IMR-90 (cell line): ENCODE results near the gene LFNG. TPM values are rescaled to one million over a fixed set of nuclear protein-coding genes. Genes with fewer than 3 reads are reported as not detected.

ENCODE experiments used
- ATAC-seq: fragments of 200-7000 bp; cut with Tn5 transposase; 2 replicates; pipeline ENCODE4 v1.9.1; 2020; ENCODE audit warnings: low read depth, mild to moderate bottlenecking, moderate library complexity
- BruUV-seq: library from RNA; stranded (reverse); fragments of 400-500 nt; replicated peaks from 2 replicates; lab custom pipeline; 2021; lab: Mats Ljungman, UMichigan
- CTCF ChIA-PET: fragments of 300-600 bp; formaldehyde crosslinking; extraction: SDS; loops from one replicate; lab custom pipeline; 2021; ENCODE audit warnings: antibody characterized with exemption; lab: Yijun Ruan, JAX
- POLR2A ChIA-PET: fragments of 300-600 bp; sonication (Branson Sonifier 250); formaldehyde crosslinking; loops from one replicate; lab custom pipeline; 2022; ENCODE audit warnings: antibody characterized with exemption; ENCODE audit not compliant: unreplicated experiment; lab: Charles Lee
- DNase-seq: peaks from one replicate; pipeline ENCODE4 v3.0.0; 2013
- H2AFZ ChIP-seq: replicated peaks from 2 replicates; pipeline ENCODE3; 2013; ENCODE audit warnings: low read length, mild to moderate bottlenecking; ENCODE audit not compliant: poor library complexity
- H2AK5ac ChIP-seq: 2 replicates; pipeline ENCODE4 v1.6.1; 2013; ENCODE audit warnings: low read depth, low read length, inconsistent platforms
- H2AK9ac ChIP-seq: replicated peaks from 2 replicates; pipeline ENCODE3; 2013; ENCODE audit warnings: mild to moderate bottlenecking, low read depth, low read length, moderate library complexity; ENCODE audit not compliant: poor library complexity
- H2BK120ac ChIP-seq: 2 replicates; pipeline ENCODE4 v1.6.1; 2013; ENCODE audit warnings: low read depth, low read length, inconsistent platforms
- H2BK15ac ChIP-seq: 3 replicates; pipeline ENCODE4 v1.6.1; 2013; ENCODE audit warnings: low read depth, low read length, inconsistent platforms
- H2BK20ac ChIP-seq: 2 replicates; pipeline ENCODE4 v1.6.1; 2013; ENCODE audit warnings: low read depth, mild to moderate bottlenecking, inconsistent platforms, low read length, moderate library complexity
- H2BK5ac ChIP-seq: 2 replicates; pipeline ENCODE4 v1.6.1; 2013; ENCODE audit warnings: mild to moderate bottlenecking, low read depth, low read length, inconsistent platforms; ENCODE audit not compliant: poor library complexity, severe bottlenecking
- H3K14ac ChIP-seq: replicated peaks from 2 replicates; pipeline ENCODE4 v1.6.1; 2013; ENCODE audit warnings: low read depth, low read length, inconsistent platforms
- H3K18ac ChIP-seq: 2 replicates; pipeline ENCODE4 v1.6.1; 2013; ENCODE audit warnings: low read depth, low read length, control low read depth
- H3K23ac ChIP-seq: 2 replicates; pipeline ENCODE4 v1.6.1; 2013; ENCODE audit warnings: low read depth, low read length, inconsistent platforms
- H3K27ac ChIP-seq: 2 replicates; pipeline ENCODE4 v1.5.1; 2013; ENCODE audit warnings: mild to moderate bottlenecking, control low read depth, low read length; ENCODE audit not compliant: insufficient read depth
- H3K27me3 ChIP-seq: 2 replicates; pipeline ENCODE4 v1.6.1; 2013; ENCODE audit warnings: low read length; ENCODE audit not compliant: control insufficient read depth, insufficient read depth
- H3K36me3 ChIP-seq: 2 replicates; pipeline ENCODE4 v1.6.1; 2013; ENCODE audit warnings: low read length, mixed read lengths; ENCODE audit not compliant: control insufficient read depth, insufficient read depth
- H3K4ac ChIP-seq: 2 replicates; pipeline ENCODE4 v1.6.1; 2013; ENCODE audit warnings: low read depth, low read length, inconsistent platforms
- H3K4me1 ChIP-seq: 2 replicates; pipeline ENCODE4 v1.6.1; 2013; ENCODE audit warnings: low read length, mixed read lengths; ENCODE audit not compliant: control insufficient read depth, insufficient read depth
- H3K4me2 ChIP-seq: 2 replicates; pipeline ENCODE4 v1.6.1; 2013; ENCODE audit warnings: low read depth, mild to moderate bottlenecking, control low read depth, low read length, moderate library complexity
- H3K4me3 ChIP-seq: 2 replicates; pipeline ENCODE4 v1.5.1; 2013; ENCODE audit warnings: low read depth, mild to moderate bottlenecking, control low read depth, low read length, moderate library complexity; ENCODE audit not compliant: insufficient read depth
- H3K56ac ChIP-seq: 2 replicates; pipeline ENCODE4 v1.6.1; 2013; ENCODE audit warnings: low read length, inconsistent platforms; ENCODE audit not compliant: insufficient read depth; ENCODE audit errors: extremely low read depth
- H3K79me1 ChIP-seq, 2 experiments: 2 replicates each; pipeline ENCODE4 v1.6.1; 2013; ENCODE audit warnings: low read length in 2 of 2, inconsistent platforms in 1 of 2, low read depth in 1 of 2
- H3K9ac ChIP-seq: 2 replicates; pipeline ENCODE4 v1.6.1; 2013; ENCODE audit warnings: low read depth, low read length, control low read depth
- H3K9me1 ChIP-seq: 2 replicates; pipeline ENCODE4 v1.6.1; 2013; ENCODE audit warnings: low read length, inconsistent platforms; ENCODE audit not compliant: insufficient read depth
- H3K9me3 ChIP-seq: 2 replicates; pipeline ENCODE4 v1.6.1; 2013; ENCODE audit warnings: low read length; ENCODE audit not compliant: control insufficient read depth, insufficient read depth
- H4K20me1 ChIP-seq: 2 replicates; pipeline ENCODE4 v1.6.1; 2013; ENCODE audit warnings: low read length, inconsistent platforms; ENCODE audit not compliant: insufficient read depth
- H4K5ac ChIP-seq: 2 replicates; pipeline ENCODE4 v1.6.1; 2013; ENCODE audit warnings: mild to moderate bottlenecking, low read depth, low read length, control low read depth
- H4K8ac ChIP-seq, 2 experiments: 2 replicates each; pipeline ENCODE4 v1.6.1; 2013; ENCODE audit warnings: low read depth in 2 of 2, low read length in 2 of 2, control low read depth in 1 of 2, inconsistent platforms in 1 of 2
- H4K91ac ChIP-seq: 2 replicates; pipeline ENCODE4 v1.6.1; 2013; ENCODE audit warnings: low read depth, low read length, inconsistent platforms; ENCODE audit not compliant: insufficient read depth
- BHLHE40 ChIP-seq: fragments of 150-350 bp; IDR thresholded peaks from 2 replicates; pipeline ENCODE4 v1.6.1; 2016; ENCODE audit warnings: mild to moderate bottlenecking, low read depth, low read length
- CEBPB ChIP-seq: IDR thresholded peaks from 2 replicates; pipeline ENCODE4 v1.6.1; 2012; ENCODE audit warnings: low read depth, low read length, improper control_type of control experiment
- CTCF ChIP-seq: conservative IDR thresholded peaks from 2 replicates; pipeline ENCODE4 v1.5.1; 2012; ENCODE audit warnings: mild to moderate bottlenecking, low read depth, low read length, improper control_type of control experiment
- ELK1 ChIP-seq: fragments of 150-350 bp; IDR thresholded peaks from 2 replicates; pipeline ENCODE4 v1.6.1; 2016; ENCODE audit warnings: low read depth, mild to moderate bottlenecking, low read length, moderate library complexity, borderline replicate concordance
- MXI1 ChIP-seq: IDR thresholded peaks from 2 replicates; pipeline ENCODE4 v1.6.1; 2012; ENCODE audit warnings: low read depth, mild to moderate bottlenecking, low read length, moderate library complexity, borderline replicate concordance
- NFE2L2 ChIP-seq: fragments of 150-350 bp; IDR thresholded peaks from 2 replicates; pipeline ENCODE4 v1.6.1; 2016; ENCODE audit warnings: low read depth, mild to moderate bottlenecking, low read length
- RAD21 ChIP-seq: IDR thresholded peaks from 2 replicates; pipeline ENCODE4 v1.6.1; 2012; ENCODE audit warnings: low read length, improper control_type of control experiment
- RCOR1 ChIP-seq: IDR thresholded peaks from 2 replicates; pipeline ENCODE4 v1.6.1; 2012; ENCODE audit warnings: mild to moderate bottlenecking, low read length, improper control_type of control experiment; ENCODE audit not compliant: insufficient replicate concordance
- whole genome bisulfite sequencing, 2 experiments: methylation state at CpG; one replicate each; pipeline versions ENCODE4 v1.1.5 to v1.1.7; 2013; ENCODE audit warnings: missing lambda C conversion rate in 2 of 2; ENCODE audit not compliant: insufficient read length in 1 of 2; ENCODE audit errors: extremely low coverage in 2 of 2; 5-methylcytosine and 5-hydroxymethylcytosine counted together
- dilution Hi-C: fragments of 300-500 bp; cut with HindIII; formaldehyde crosslinking; loops from one replicate; pipeline ENCODE4 v1.14.3; 2018; ENCODE audit warnings: low sequenced_read_pairs; ENCODE audit not compliant: unreplicated experiment
- in situ Hi-C: fragments of 300-500 bp; cut with MboI; formaldehyde crosslinking; loops from 3 replicates; pipeline ENCODE4 v1.14.3; 2019; ENCODE audit warnings: low sequenced_read_pairs, inconsistent platforms, mixed read lengths
- intact Hi-C: fragments of 100-400 bp; cut with micrococcal nuclease; formaldehyde crosslinking; loops from 2 replicates; pipeline ENCODE4 v1.10.0; 2022
- polyA plus RNA-seq, 3 experiments: library from polyadenylated mRNA; depleted of rRNA; stranded (reverse); fragments of >200 nt; gene quantifications; 2 replicates each; pipeline ENCODE4 v1.2.3, GENCODE V29; 2012; ENCODE audit warnings: low replicate concordance in 1 of 3
- total RNA-seq: library from RNA; depleted of rRNA; stranded (reverse); fragments of >200 nt; gene quantifications from 2 replicates; pipeline ENCODE4 v1.2.3, GENCODE V29; 2012

LFNG gene
- total and polyA plus RNA-seq, 2 of the 4 experiments (the other 2 are of a cell fraction), result 1.8 to 5.1 TPM

- no peak overlapping the region for H3K27ac ChIP-seq
- dilution Hi-C loops, result no loop called here
- H3K18ac ChIP-seq, result no peak overlapping the region
- no TSS peak for BruUV-seq
- ChIA-PET POLR2A (no interaction called here), CTCF (no interaction called here)
- H3K9me3 ChIP-seq, result no peaks in the 10 kb centered on the region
- H3K27me3 ChIP-seq, result no peaks in the 10 kb centered on the region
- no peak overlapping the region for H3K14ac ChIP-seq
- H3K4me2 ChIP-seq, result no peak overlapping the region
- H3K36me3 ChIP-seq, result no peaks in the 10 kb centered on the region
- no peak overlapping the region for H2BK15ac ChIP-seq
- no peak overlapping the region for H4K8ac ChIP-seq
- H3K56ac ChIP-seq, result no peak overlapping the region
- no peak for TF ChIP-seq NFE2L2
- TF ChIP-seq RAD21, result no peak
- no peak for TF ChIP-seq ELK1
- no peak for TF ChIP-seq CTCF
- no peak for TF ChIP-seq BHLHE40
- no peak for TF ChIP-seq MXI1
- no peak for TF ChIP-seq RCOR1
- no peak for TF ChIP-seq CEBPB
- H4K20me1 ChIP-seq, result 0 out of 2 replicates have a peak, but pooled peaks cover 9% of the 10 kb centered on the region
- no peak overlapping the region for H3K4me3 ChIP-seq
- no peak overlapping the region for H3K23ac ChIP-seq
- H2AK5ac ChIP-seq, result peak overlapping the region; percentile 59
- no peak overlapping the region for H2BK5ac ChIP-seq
- peaks cover 0 to 4% of the 10 kb centered on the region in 2 experiments; a peak in 1 of 4 replicates for H3K79me1 ChIP-seq
- WGBS, 2 experiments, result 100% methylated on average over 2 of the region's 19 CpGs; no CpG with 5 or more reads in 1 of the 2 experiments
- H4K5ac ChIP-seq, result no peak overlapping the region
- no peak overlapping the region for H2BK20ac ChIP-seq
- H3K9ac ChIP-seq, result no peak overlapping the region
- H2BK120ac ChIP-seq, result no peak overlapping the region
- in situ Hi-C loops, result no loop called here
- H4K91ac ChIP-seq, result no peak overlapping the region; the same call in 1 of the 2 replicates
- DNase-seq (no peak), ATAC-seq (no peak)
- intact Hi-C loops, result no loop called here
- H3K4me1 ChIP-seq, result peaks cover 22% of the 10 kb centered on the region
- H2AFZ ChIP-seq, result no peak overlapping the region
- peak overlapping the region; percentile 68 for H2AK9ac ChIP-seq
- H3K4ac ChIP-seq, result no peak overlapping the region
- peaks cover 3% of the 10 kb centered on the region; the same call in 1 of the 2 replicates for H3K9me1 ChIP-seq
Measured at GRCh38 chr7:2522780-2523433, 3.3 kb downstream of the LFNG start.
